Measurements from ENCODE around the gene BPTF. TPM values are rescaled to one million over a fixed set of nuclear protein-coding genes. Genes with fewer than 3 reads are reported as not detected.
"Not testable (repeated sequence)": the region's sequence is repeated elsewhere in the genome, so short reads cannot be mapped to it uniquely, and the experiment has no call there.

The BPTF gene
- total RNA-seq, 4 donors from 2014 or later: 88.8 to 143 (median 116) TPM

GRCh38 chr17:67959510-67959909, 134.2 kb downstream of the BPTF start:
- 98% methylated on average over 3 of the region's 3 CpGs for WGBS, 2 donors

GRCh38 chr17:67960276-67960675, 135.0 kb downstream of the BPTF start:
- intact Hi-C loops (cut with DNase I): loop anchor here (10.0 kb wide), 1 partner anchor 55 kb away; no protein-coding TSS in a partner anchor
- WGBS, 2 donors: 77 to 83% methylated on average over 3 of the region's 3 CpGs
- not testable (repeated sequence) for DNase-seq; H3K9me3 ChIP-seq; H3K36me3 ChIP-seq; H3K27ac ChIP-seq; H3K27me3 ChIP-seq; H3K4me3 ChIP-seq (replicated peaks in 1 of 3); H3K4me1 ChIP-seq

More at GRCh38 chr17:67959510-67959909, 134.2 kb downstream of the BPTF start:
- H3K27me3 ChIP-seq: no peaks in the 10 kb centered on the region
- no peaks in the 10 kb centered on the region for H3K4me1 ChIP-seq
- H3K9me3 ChIP-seq: no peaks in the 10 kb centered on the region
- intact Hi-C loops (cut with DNase I): no loop called here
- H3K4me3 ChIP-seq (replicated peaks in 1 of 3): no peak overlapping the region
- no peak for TF ChIP-seq CTCF (IDR thresholded peaks at IDR 0.05)
- H3K36me3 ChIP-seq: peaks cover 0 to 5% of the 10 kb centered on the region in 2 donors
- H3K27ac ChIP-seq: no peak overlapping the region
- no peak for DNase-seq

GRCh38 chr17:67962156-67962555, 136.9 kb downstream of the BPTF start:
- H3K4me3 ChIP-seq (replicated peaks in 1 of 3); H3K9me3 ChIP-seq; H3K4me1 ChIP-seq; H3K27ac ChIP-seq; DNase-seq; H3K27me3 ChIP-seq: not testable (repeated sequence)
- intact Hi-C loops (cut with DNase I): loop anchor here (10.0 kb wide), 1 partner anchor 53 kb away; no protein-coding TSS in a partner anchor
- WGBS, 2 donors: 88 to 89% methylated on average over 2 of the region's 2 CpGs
- peaks cover 14 to 23% of the 10 kb centered on the region in 2 donors for H3K36me3 ChIP-seq

GRCh38 chr17:67963145-67963572, 137.9 kb downstream of the BPTF start:
- 0% methylated on average over 1 of the region's 1 CpG for WGBS, 2 donors
- TF ChIP-seq CTCF (IDR thresholded peaks at IDR 0.05): peak in 5 of 6 experiments; percentile 41 to 73 (median 70)
- DNase-seq: peak; percentile 58 to 72
- H3K27me3 ChIP-seq; H3K27ac ChIP-seq; H3K9me3 ChIP-seq; H3K4me3 ChIP-seq (replicated peaks in 1 of 3); H3K4me1 ChIP-seq: not testable (repeated sequence)
- peaks cover 14 to 28% of the 10 kb centered on the region in 2 donors for H3K36me3 ChIP-seq
- intact Hi-C loops (cut with DNase I): loop anchor here (10.0 kb wide), 1 partner anchor 52 kb away; no protein-coding TSS in a partner anchor

- intact Hi-C loops (cut with DNase I): no loop called here
- Histone ChIP-seq H3K27me3 (no peaks in the 10 kb centered on the region), H3K4me1 (no peaks in the 10 kb centered on the region), H3K27ac (no peak overlapping the region), H3K9me3 (no peaks in the 10 kb centered on the region), H3K4me3 (replicated peaks in 1 of 3) (no peak overlapping the region), H3K36me3 (peaks cover 10 to 23% of the 10 kb centered on the region in 2 donors)
- no peak for DNase-seq
- TF ChIP-seq CTCF (IDR thresholded peaks at IDR 0.05) (no peak), POLR2A (IDR thresholded peaks at IDR 0.05) (no peak)
- 95 to 96% methylated on average over 7 of the region's 7 CpGs for WGBS, 2 donors
Observed at GRCh38 chr17:67970783-67971182, 145.5 kb downstream of the BPTF start.

- Histone ChIP-seq H3K27me3 (no peaks in the 10 kb centered on the region), H3K4me1 (no peaks in the 10 kb centered on the region), H3K9me3 (no peaks in the 10 kb centered on the region), H3K27ac (no peak overlapping the region), H3K36me3 (peaks cover 0 to 9% of the 10 kb centered on the region in 2 donors), H3K4me3 (replicated peaks in 1 of 3) (no peak overlapping the region)
- 83 to 88% methylated on average over 9 of the region's 9 CpGs for WGBS, 2 donors
- intact Hi-C loops (cut with DNase I): no loop called here
- no peak for DNase-seq
- TF ChIP-seq CTCF (IDR thresholded peaks at IDR 0.05) (no peak), POLR2A (IDR thresholded peaks at IDR 0.05) (no peak)
Observed at GRCh38 chr17:67974185-67974584, 148.9 kb downstream of the BPTF start.
